ENCODE results near the gene QSOX1.

QSOX1 gene

GRCh38 chr1:180194546-180195207 lies 40.0 kb downstream of the QSOX1 start:
- DNase-seq (ENCODE audit: low read depth, low spot score) = no peak
- H3K4me3 ChIP-seq = no peak overlapping the region
- H3K9ac ChIP-seq (ENCODE audit: insufficient read length) = no peak overlapping the region
- no peak overlapping the region for H3K27ac ChIP-seq
- no peaks in the 10 kb centered on the region for H3K36me3 ChIP-seq (ENCODE audit: insufficient read depth, low read length)
- no peaks in the 10 kb centered on the region for H3K9me3 ChIP-seq (ENCODE audit: low read depth, low read length)
- no peak for TF ChIP-seq EZH2 (IDR thresholded peaks at IDR 0.05)
- TF ChIP-seq POLR2AphosphoS5 (IDR thresholded peaks at IDR 0.05; ENCODE audit: borderline replicate concordance, low read depth, low read length) = no peak
- TF ChIP-seq FOXP2 (optimal IDR thresholded peaks at IDR 0.05; ENCODE audit: control extremely low read depth, extremely low read length, insufficient read depth) = no peak

- Histone ChIP-seq H3K27ac (no peak overlapping the region), H3K9ac (ENCODE audit: insufficient read length) (no peak overlapping the region), H3K4me3 (no peak overlapping the region), H3K36me3 (ENCODE audit: insufficient read depth, low read length) (no peaks in the 10 kb centered on the region), H3K9me3 (ENCODE audit: low read depth, low read length) (no peaks in the 10 kb centered on the region)
- DNase-seq (ENCODE audit: low read depth, low spot score) = no peak
- TF ChIP-seq EZH2 (IDR thresholded peaks at IDR 0.05) (no peak), POLR2AphosphoS5 (IDR thresholded peaks at IDR 0.05; ENCODE audit: borderline replicate concordance, low read depth, low read length) (no peak), FOXP2 (optimal IDR thresholded peaks at IDR 0.05; ENCODE audit: control extremely low read depth, extremely low read length, insufficient read depth) (no peak)
Measured at GRCh38 chr1:180195401-180195800, 40.7 kb downstream of the QSOX1 start.

GRCh38 chr1:180195916-180196315 lies 41.2 kb downstream of the QSOX1 start:
- H3K27ac ChIP-seq = no peak overlapping the region
- H3K9ac ChIP-seq (ENCODE audit: insufficient read length) = no peak overlapping the region
- TF ChIP-seq FOXP2 (optimal IDR thresholded peaks at IDR 0.05; ENCODE audit: control extremely low read depth, extremely low read length, insufficient read depth) = no peak
- TF ChIP-seq POLR2AphosphoS5 (IDR thresholded peaks at IDR 0.05; ENCODE audit: borderline replicate concordance, low read depth, low read length) = no peak
- no peak for TF ChIP-seq EZH2 (IDR thresholded peaks at IDR 0.05)
- no peak for DNase-seq (ENCODE audit: low read depth, low spot score)
- H3K36me3 ChIP-seq (ENCODE audit: insufficient read depth, low read length) = no peaks in the 10 kb centered on the region
- no peaks in the 10 kb centered on the region for H3K9me3 ChIP-seq (ENCODE audit: low read depth, low read length)
- H3K4me3 ChIP-seq = no peak overlapping the region

- Histone ChIP-seq H3K4me3 (no peak overlapping the region), H3K27ac (no peak overlapping the region), H3K36me3 (ENCODE audit: insufficient read depth, low read length) (no peaks in the 10 kb centered on the region), H3K9me3 (ENCODE audit: low read depth, low read length) (no peaks in the 10 kb centered on the region), H3K9ac (ENCODE audit: insufficient read length) (no peak overlapping the region)
- no peak for TF ChIP-seq POLR2AphosphoS5 (IDR thresholded peaks at IDR 0.05; ENCODE audit: borderline replicate concordance, low read depth, low read length)
- no peak for TF ChIP-seq FOXP2 (optimal IDR thresholded peaks at IDR 0.05; ENCODE audit: control extremely low read depth, extremely low read length, insufficient read depth)
- no peak for TF ChIP-seq EZH2 (IDR thresholded peaks at IDR 0.05)
- no peak for DNase-seq (ENCODE audit: low read depth, low spot score)
Measured at GRCh38 chr1:180196436-180197003, 41.9 kb downstream of the QSOX1 start.

- TF ChIP-seq EZH2 (IDR thresholded peaks at IDR 0.05) = no peak
- no peak for TF ChIP-seq POLR2AphosphoS5 (IDR thresholded peaks at IDR 0.05; ENCODE audit: borderline replicate concordance, low read depth, low read length)
- no peak for TF ChIP-seq FOXP2 (optimal IDR thresholded peaks at IDR 0.05; ENCODE audit: control extremely low read depth, extremely low read length, insufficient read depth)
- Histone ChIP-seq H3K9ac (ENCODE audit: insufficient read length) (no peak overlapping the region), H3K27ac (no peak overlapping the region), H3K36me3 (ENCODE audit: insufficient read depth, low read length) (no peaks in the 10 kb centered on the region), H3K4me3 (no peak overlapping the region), H3K9me3 (ENCODE audit: low read depth, low read length) (no peaks in the 10 kb centered on the region)
- DNase-seq (ENCODE audit: low read depth, low spot score) = no peak
Measured at GRCh38 chr1:180197231-180197630, 42.6 kb downstream of the QSOX1 start.

- Histone ChIP-seq H3K36me3 (ENCODE audit: insufficient read depth, low read length) (no peaks in the 10 kb centered on the region), H3K9me3 (ENCODE audit: low read depth, low read length) (no peaks in the 10 kb centered on the region), H3K4me3 (no peak overlapping the region), H3K9ac (ENCODE audit: insufficient read length) (no peak overlapping the region), H3K27ac (no peak overlapping the region)
- DNase-seq (ENCODE audit: low read depth, low spot score) = no peak
- TF ChIP-seq POLR2AphosphoS5 (IDR thresholded peaks at IDR 0.05; ENCODE audit: borderline replicate concordance, low read depth, low read length) (no peak), FOXP2 (optimal IDR thresholded peaks at IDR 0.05; ENCODE audit: control extremely low read depth, extremely low read length, insufficient read depth) (no peak), EZH2 (IDR thresholded peaks at IDR 0.05) (no peak)
Measured at GRCh38 chr1:180198196-180198595, 43.5 kb downstream of the QSOX1 start.

GRCh38 chr1:180198611-180199010 lies 43.9 kb downstream of the QSOX1 start:
- no peak overlapping the region for H3K4me3 ChIP-seq
- H3K9me3 ChIP-seq (ENCODE audit: low read depth, low read length) = no peaks in the 10 kb centered on the region
- H3K36me3 ChIP-seq (ENCODE audit: insufficient read depth, low read length) = no peaks in the 10 kb centered on the region
- no peak overlapping the region for H3K9ac ChIP-seq (ENCODE audit: insufficient read length)
- no peak for DNase-seq (ENCODE audit: low read depth, low spot score)
- no peak overlapping the region for H3K27ac ChIP-seq
- TF ChIP-seq POLR2AphosphoS5 (IDR thresholded peaks at IDR 0.05; ENCODE audit: borderline replicate concordance, low read depth, low read length) (no peak), EZH2 (IDR thresholded peaks at IDR 0.05) (no peak), FOXP2 (optimal IDR thresholded peaks at IDR 0.05; ENCODE audit: control extremely low read depth, extremely low read length, insufficient read depth) (no peak)

GRCh38 chr1:180199018-180199417 lies 44.3 kb downstream of the QSOX1 start:
- Histone ChIP-seq H3K9me3 (ENCODE audit: low read depth, low read length) (no peaks in the 10 kb centered on the region), H3K36me3 (ENCODE audit: insufficient read depth, low read length) (no peaks in the 10 kb centered on the region), H3K27ac (no peak overlapping the region), H3K4me3 (no peak overlapping the region), H3K9ac (ENCODE audit: insufficient read length) (no peak overlapping the region)
- TF ChIP-seq FOXP2 (optimal IDR thresholded peaks at IDR 0.05; ENCODE audit: control extremely low read depth, extremely low read length, insufficient read depth) (no peak), POLR2AphosphoS5 (IDR thresholded peaks at IDR 0.05; ENCODE audit: borderline replicate concordance, low read depth, low read length) (no peak), EZH2 (IDR thresholded peaks at IDR 0.05) (no peak)
- no peak for DNase-seq (ENCODE audit: low read depth, low spot score)

All from SK-N-MC (cell line).